Kidney (tissue), 14 donors: Measurements from ENCODE around the gene FCHSD1. TPM values are rescaled to one million over a fixed set of nuclear protein-coding genes. Genes with fewer than 3 reads are reported as not detected.

Source experiments
- DNase-seq, 5 donors: peaks; one replicate each; pipeline ENCODE4 v3.0.0-alpha.2; 2013 to 2020
- FAIRE-seq: peaks from 2 replicates; lab custom pipeline; 2012; peaks lifted over from hg19 to GRCh38; lab: Jason Lieb, UNC
- H3K27ac ChIP-seq, 2 donors: one replicate each; pipeline ENCODE4 v1.7.0; 2013; ENCODE audit warnings: low read depth in 2 of 2, low read length in 2 of 2, inconsistent platforms in 1 of 2
- H3K27me3 ChIP-seq: one replicate; pipeline ENCODE4 v1.7.1; 2013; ENCODE audit warnings: low read length, inconsistent platforms; ENCODE audit not compliant: control insufficient read depth, insufficient read depth
- H3K36me3 ChIP-seq, 3 donors: one replicate each; pipeline versions ENCODE4 v1.7.0 to v1.7.1; 2013; ENCODE audit warnings: low read length in 3 of 3, control low read depth in 1 of 3, inconsistent platforms in 1 of 3; ENCODE audit not compliant: insufficient read depth in 3 of 3, control insufficient read depth in 2 of 3
- H3K4me1 ChIP-seq, 3 donors: one replicate each; pipeline versions ENCODE4 v1.7.0 to v1.7.1; 2013; ENCODE audit warnings: low read length in 3 of 3, inconsistent platforms in 1 of 3, low read depth in 1 of 3; ENCODE audit not compliant: control insufficient read depth in 2 of 3, insufficient read depth in 2 of 3
- H3K4me3 ChIP-seq, 3 donors: one replicate each; pipeline versions ENCODE4 v1.7.0 to v1.8.1; 2013; ENCODE audit warnings: low read length in 3 of 3, control low read depth in 1 of 3, inconsistent platforms in 1 of 3
- H3K9ac ChIP-seq, 3 donors: one replicate each; pipeline versions ENCODE4 v1.7.0 to v1.7.1; 2013; ENCODE audit warnings: low read length in 3 of 3, control low read depth in 1 of 3, inconsistent platforms in 1 of 3
- H3K9me3 ChIP-seq, 3 donors: one replicate each; pipeline versions ENCODE4 v1.7.0 to v1.7.1; 2013; ENCODE audit warnings: low read length in 3 of 3, control low read depth in 1 of 3, inconsistent platforms in 1 of 3; ENCODE audit not compliant: control insufficient read depth in 2 of 3, insufficient read depth in 1 of 3
- CTCF ChIP-seq: IDR thresholded peaks from 3 replicates; pipeline ENCODE4 v1.5.1; 2012; ENCODE audit warnings: mild to moderate bottlenecking, moderate library complexity, borderline replicate concordance; ENCODE audit not compliant: insufficient read depth; ENCODE audit errors: extremely low read depth
- intact Hi-C: fragments of 100-400 bp; cut with DNase I; formaldehyde crosslinking; loops from one replicate; pipeline ENCODE4 v1.11.1; 2022
- polyA plus RNA-seq: library from polyadenylated mRNA; stranded (reverse); fragments of 350-450 nt; fragmentation: Illumina TruSeq; extraction: RNeasy Lipid Tissue Mini Kit (QIAGEN cat#74804); gene quantifications from one replicate; pipeline ENCODE4 v1.2.3, GENCODE V29; 2014; ENCODE audit warnings: low read depth, low replicate concordance; ENCODE audit not compliant: insufficient read depth
- total RNA-seq: library from RNA; stranded (reverse); fragmentation: NEBNext Ultra II Directional; extraction: Animal tissue kit (Norgen Biotek cat#: 25700); gene quantifications from one replicate; pipeline ENCODE4 v1.2.1, GENCODE V29; 2021
- donor health status: control.
- donor health status: control.
- donor health status: control.
- donor health status: control.
- donor health status: control.
- donor health status: DM: yes; HTN: yes; CAD: no.
- donor health status: Normal renal cell carcinoma (clear cell type).

FCHSD1 gene
- total and polyA plus RNA-seq, 2 donors from 2014 or later, result 6.4 to 20.3 TPM

GRCh38 chr5:141597394-141597793 lies 53.8 kb downstream of the FCHSD1 start:
- DNase-seq, result no peak
- H3K4me1 ChIP-seq, result peaks cover 0 to 10% (median 0%) of the 10 kb centered on the region in 3 donors
- intact Hi-C loops, result no loop called here
- TF ChIP-seq CTCF, result no peak
- H3K9me3 ChIP-seq, result no peaks in the 10 kb centered on the region
- H3K36me3 ChIP-seq, result no peaks in the 10 kb centered on the region
- no peak overlapping the region for H3K27ac ChIP-seq
- no peak for FAIRE-seq
- H3K9ac ChIP-seq, result no peak overlapping the region
- no peak overlapping the region for H3K4me3 ChIP-seq
- H3K27me3 ChIP-seq, result no peaks in the 10 kb centered on the region

- Histone ChIP-seq H3K4me1 (peaks cover 0 to 14% (median 0%) of the 10 kb centered on the region in 3 donors), H3K9me3 (no peaks in the 10 kb centered on the region), H3K4me3 (no peak overlapping the region), H3K36me3 (no peaks in the 10 kb centered on the region), H3K27me3 (no peaks in the 10 kb centered on the region), H3K9ac (no peak overlapping the region), H3K27ac (no peak overlapping the region)
- no peak for TF ChIP-seq CTCF
- intact Hi-C loops, result no loop called here
- DNase-seq, result no peak
- FAIRE-seq, result no peak
These were observed 54.4 kb downstream of the FCHSD1 start for GRCh38 chr5:141596867-141597266.

GRCh38 chr5:141590127-141590526 lies 61.1 kb downstream of the FCHSD1 start:
- Histone ChIP-seq H3K4me3 (no peak overlapping the region), H3K27ac (no peak overlapping the region), H3K9me3 (no peaks in the 10 kb centered on the region), H3K4me1 (peaks cover 0 to 4% (median 0%) of the 10 kb centered on the region in 3 donors), H3K27me3 (no peaks in the 10 kb centered on the region), H3K9ac (no peak overlapping the region), H3K36me3 (peaks cover 3 to 12% (median 4%) of the 10 kb centered on the region in 3 donors)
- no peak for TF ChIP-seq CTCF
- no peak for DNase-seq
- FAIRE-seq, result no peak
- intact Hi-C loops, result no loop called here

Other genes with a start within 250 kb of the FCHSD1 start
- 7.6 TPM for gene PCDHGA9, start 248.6 kb downstream of the FCHSD1 start, total RNA-seq
- gene PCDHGA9, start 248.6 kb downstream of the FCHSD1 start, polyA plus RNA-seq, result 0.54 TPM
- 7.5 TPM for gene PCDHGB6, start 243.4 kb downstream of the FCHSD1 start, total RNA-seq
- gene PCDHGB6, start 243.4 kb downstream of the FCHSD1 start, polyA plus RNA-seq, result 0.22 TPM
- gene PCDHGA10, start 238.4 kb downstream of the FCHSD1 start, total RNA-seq, result 5.1 TPM
- gene PCDHGA10, start 238.4 kb downstream of the FCHSD1 start, polyA plus RNA-seq, result 0.47 TPM
- gene PCDHGB7, start 233.7 kb downstream of the FCHSD1 start, total RNA-seq, result 15.1 TPM
- 1.0 TPM for gene PCDHGB7, start 233.7 kb downstream of the FCHSD1 start, polyA plus RNA-seq
- gene PCDHGA11, start 230.4 kb downstream of the FCHSD1 start, total RNA-seq, result 3.6 TPM
- 0.37 TPM for gene PCDHGA11, start 230.4 kb downstream of the FCHSD1 start, polyA plus RNA-seq
- 4.0 TPM for gene PCDHGA12, start 220.9 kb downstream of the FCHSD1 start, total RNA-seq
- gene PCDHGA12, start 220.9 kb downstream of the FCHSD1 start, polyA plus RNA-seq, result 0.24 TPM
- 51.5 TPM for gene PCDHGC3, start 175.5 kb downstream of the FCHSD1 start, total RNA-seq
- 41.0 TPM for gene PCDHGC3, start 175.5 kb downstream of the FCHSD1 start, polyA plus RNA-seq
- gene PCDHGC4, start 166.4 kb downstream of the FCHSD1 start, total RNA-seq, result 1.5 TPM
- gene PCDHGC4, start 166.4 kb downstream of the FCHSD1 start, polyA plus RNA-seq, result not detected
- gene PCDHGC5, start 162.3 kb downstream of the FCHSD1 start, total RNA-seq, result 1.4 TPM
- not detected for gene PCDHGC5, start 162.3 kb downstream of the FCHSD1 start, polyA plus RNA-seq
- 156 TPM for gene DIAPH1, start 32.4 kb downstream of the FCHSD1 start, total RNA-seq
- gene DIAPH1, start 32.4 kb downstream of the FCHSD1 start, polyA plus RNA-seq, result 60.6 TPM
- gene HDAC3, start 14.6 kb downstream of the FCHSD1 start, total RNA-seq, result 44.7 TPM
- gene HDAC3, start 14.6 kb downstream of the FCHSD1 start, polyA plus RNA-seq, result 47.5 TPM
- gene RELL2, start 14.4 kb downstream of the FCHSD1 start, total RNA-seq, result 3.0 TPM
- gene RELL2, start 14.4 kb downstream of the FCHSD1 start, polyA plus RNA-seq, result 8.2 TPM
- 19.8 TPM for gene ARAP3, start 30.8 kb upstream of the FCHSD1 start, total RNA-seq
- 7.2 TPM for gene ARAP3, start 30.8 kb upstream of the FCHSD1 start, polyA plus RNA-seq
- gene PCDH1, start 227.0 kb upstream of the FCHSD1 start, total RNA-seq, result 147 TPM
- gene PCDH1, start 227.0 kb upstream of the FCHSD1 start, polyA plus RNA-seq, result 37.3 TPM